K562 (cell line): Measurements from ENCODE around the gene FGGY. TPM values are rescaled to one million over a fixed set of nuclear protein-coding genes. Genes with fewer than 3 reads are reported as not detected.

Experiments used
- ATAC-seq: fragments of 200-7000 bp; cut with Tn5 transposase; 3 replicates; pipeline ENCODE4 v1.9.1; 2020; ENCODE audit warnings: moderate library complexity
- BruUV-seq: library from RNA; stranded (reverse); fragments of 400-500 nt; replicated peaks from 2 replicates; lab custom pipeline; 2021; lab: Mats Ljungman, UMichigan
- CTCF ChIA-PET: fragments of 300-600 bp; formaldehyde crosslinking; extraction: SDS; loops from one replicate; lab custom pipeline; 2021; ENCODE audit warnings: low intra/inter-chr PET ratio; lab: Yijun Ruan, JAX
- POLR2A ChIA-PET: fragments of 300-600, 350-650 bp; sonication (Branson Sonifier 250); formaldehyde crosslinking; extraction: SDS; loops from one replicate; lab custom pipeline; 2021; ENCODE audit warnings: antibody characterized with exemption, inconsistent platforms; lab: Yijun Ruan, JAX
- DNase-seq, 4 experiments: peaks; one replicate each; pipeline versions ENCODE4 v3.0.0 to v3.0.0-alpha.2; 2011 to 2018; ENCODE audit warnings: low spot score in 3 of 4, mixed read lengths in 3 of 4; ENCODE audit errors: extremely low read depth in 1 of 4
- FAIRE-seq: peaks from 2 replicates; lab custom pipeline; 2011; peaks lifted over from hg19 to GRCh38; lab: Jason Lieb, UNC
- H2AFZ ChIP-seq: 2 replicates; pipeline ENCODE4 v1.6.0; 2011; ENCODE audit warnings: low read depth, low read length, control low read depth, inconsistent platforms
- H3K27ac ChIP-seq: fragments of 200-600 bp; 3 replicates; pipeline ENCODE4 v1.8.0; 2011; ENCODE audit warnings: low read depth, mild to moderate bottlenecking, control low read depth, inconsistent platforms, low read length, moderate library complexity, mixed read lengths; ENCODE audit errors: extremely low read depth
- H3K27me3 ChIP-seq, 2 experiments: fragments of 300-600 bp in 1 of 2; 2 replicates in 1 of 2; 3 replicates in 1 of 2; pipeline versions ENCODE4 v1.6.0 to v1.8.0; 2011; ENCODE audit warnings: inconsistent platforms in 2 of 2, low read length in 2 of 2, mild to moderate bottlenecking in 1 of 2, mixed read lengths in 1 of 2, moderate library complexity in 1 of 2; ENCODE audit not compliant: control insufficient read depth in 2 of 2, insufficient read depth in 2 of 2
- H3K36me3 ChIP-seq: fragments of 300-600 bp; 3 replicates; pipeline ENCODE4 v1.8.0; 2011; ENCODE audit warnings: mild to moderate bottlenecking, low read length, inconsistent platforms; ENCODE audit not compliant: control insufficient read depth, insufficient read depth
- H3K4me1 ChIP-seq, 2 experiments: fragments of 200-600 bp in 1 of 2; replicated peaks in 1 of 2; 2 replicates in 1 of 2; 3 replicates in 1 of 2; pipeline versions ENCODE4 v1.5.1 to v1.8.0; 2011; ENCODE audit warnings: inconsistent platforms in 2 of 2, low read length in 2 of 2, mild to moderate bottlenecking in 1 of 2, mixed read lengths in 1 of 2, moderate library complexity in 1 of 2; ENCODE audit not compliant: control insufficient read depth in 2 of 2, insufficient read depth in 2 of 2
- H3K4me2 ChIP-seq: 2 replicates; pipeline ENCODE4 v1.6.1; 2011; ENCODE audit warnings: low read length, control low read depth, inconsistent platforms, mixed read lengths; ENCODE audit not compliant: insufficient read depth
- H3K4me3 ChIP-seq: fragments of 200-600 bp; sonication (generic), shearing (Covaris generic); 2 replicates; pipeline ENCODE4 v1.5.1; 2016; ENCODE audit warnings: control low read depth, inconsistent platforms
- H3K79me2 ChIP-seq: fragments of 200-600 bp; 3 replicates; pipeline ENCODE4 v1.8.0; 2011; ENCODE audit warnings: low read length, inconsistent platforms; ENCODE audit not compliant: control insufficient read depth, insufficient read depth
- H3K9ac ChIP-seq, 2 experiments: 2 replicates each; pipeline versions ENCODE4 v1.6.0 to v1.6.1; 2011; ENCODE audit warnings: low read depth in 2 of 2, low read length in 2 of 2, control low read depth in 1 of 2, inconsistent platforms in 1 of 2, mild to moderate bottlenecking in 1 of 2, mixed read lengths in 1 of 2; ENCODE audit not compliant: insufficient read depth in 1 of 2
- H3K9me1 ChIP-seq: one replicate; pipeline ENCODE4 v1.6.0; 2011; ENCODE audit warnings: inconsistent platforms, mild to moderate bottlenecking, low read length, moderate library complexity; ENCODE audit not compliant: control insufficient read depth, insufficient read depth
- H3K9me3 ChIP-seq: replicated peaks from 2 replicates; pipeline ENCODE4 v1.5.1; 2011; ENCODE audit warnings: low read depth, low read length, inconsistent platforms; ENCODE audit not compliant: control insufficient read depth, insufficient read depth
- H4K20me1 ChIP-seq: replicated peaks from 2 replicates; pipeline ENCODE4 v1.6.1; 2011; ENCODE audit warnings: low read length, inconsistent platforms, mixed read lengths; ENCODE audit not compliant: control insufficient read depth, insufficient read depth
- ATF4 ChIP-seq: fragments of 450-650 bp; formaldehyde crosslinking; IDR thresholded peaks from 2 replicates; pipeline ENCODE4 v1.4.0; 2022; ENCODE audit warnings: mild to moderate bottlenecking, moderate library complexity
- BCOR ChIP-seq: fragments of 450-650 bp; IDR thresholded peaks from 2 replicates; pipeline ENCODE4 v1.6.1; 2016
- DLX4 ChIP-seq: fragments of 250-450 bp; sonication (Bioruptor Pico); IDR thresholded peaks from 2 replicates; pipeline ENCODE4 v1.6.1; 2021; ENCODE audit warnings: mild to moderate bottlenecking
- FOXK1 ChIP-seq: sonication (generic); formaldehyde crosslinking; IDR thresholded peaks from 2 replicates; pipeline ENCODE4 v1.8.0; 2022; ENCODE audit warnings: missing genetic modification reagents, mild to moderate bottlenecking, borderline replicate concordance
- HNRNPH1 ChIP-seq: fragments of 200-400 bp; formaldehyde crosslinking; optimal IDR thresholded peaks from 2 replicates; pipeline ENCODE3; 2017; ENCODE audit warnings: low read depth, mild to moderate bottlenecking, low read length, moderate library complexity
- KDM2B ChIP-seq: fragments of 250-450 bp; sonication (Bioruptor Pico); IDR thresholded peaks from 2 replicates; pipeline ENCODE4 v1.8.0; 2021; ENCODE audit warnings: mild to moderate bottlenecking, moderate library complexity
- KLF1 ChIP-seq: fragments of 450-650 bp; IDR thresholded peaks from 2 replicates; pipeline ENCODE4 v1.6.1; 2016; ENCODE audit warnings: missing genetic modification characterization, missing compliant biosample characterization
- OTX1 ChIP-seq: fragments of 450-650 bp; formaldehyde crosslinking; IDR thresholded peaks from 2 replicates; pipeline ENCODE4 v1.4.0; 2022; ENCODE audit warnings: mild to moderate bottlenecking
- TGIF2 ChIP-seq: sonication (generic); formaldehyde crosslinking; IDR thresholded peaks from 2 replicates; pipeline ENCODE4 v1.8.1; 2022; ENCODE audit warnings: mild to moderate bottlenecking, missing genetic modification reagents, moderate library complexity
- ZNF707 ChIP-seq: fragments of 250-450 bp; sonication (Bioruptor Pico); conservative IDR thresholded peaks from 2 replicates; pipeline ENCODE4 v1.8.0; 2022; ENCODE audit warnings: inconsistent platforms, mild to moderate bottlenecking, moderate library complexity
- WGBS: fragments of 100-300 bp; shearing (Covaris generic); methylation state at CpG from one replicate; pipeline ENCODE4 v1.1.6; 2016; ENCODE audit warnings: low coverage, mixed read lengths; ENCODE audit not compliant: insufficient coverage; ENCODE audit errors: missing lambda C conversion rate; 5-methylcytosine and 5-hydroxymethylcytosine counted together
- in situ Hi-C: fragments of 300-500 bp; cut with MboI; formaldehyde crosslinking; loops from 4 replicates; pipeline ENCODE4 v1.15.0; 2018; ENCODE audit warnings: inconsistent platforms, mixed read lengths
- intact Hi-C: fragments of 100-400 bp; cut with micrococcal nuclease; formaldehyde crosslinking; loops from 2 replicates; pipeline ENCODE4 v1.14.2; 2022
- polyA plus RNA-seq, 8 experiments: library from polyadenylated mRNA; depleted of rRNA in 4 of 8; stranded (reverse) in 5 of 8; unstranded in 3 of 8; fragments of >200 nt; fragmentation: Nextera tagmentation in 2 of 8; fragmentation: Illumina TruSeq in 1 of 8; extraction: Ambion mirVana in 2 of 8; extraction: Trizol in 1 of 8; gene quantifications; 2 replicates each; pipeline versions ENCODE4 v1.2.1 to v1.2.3, GENCODE V29; 2011 to 2014; ENCODE audit warnings: inconsistent platforms in 1 of 8, missing spikeins in 1 of 8
- total RNA-seq, 7 experiments: library from RNA; depleted of rRNA in 6 of 7; stranded (reverse); fragments of >200 nt in 6 of 7; fragmentation: Illumina TruSeq in 2 of 7; extraction: Trizol in 2 of 7; gene quantifications; 2 replicates each; pipeline versions ENCODE4 v1.2.1 to v1.2.3, GENCODE V29; 2011 to 2021; ENCODE audit warnings: low replicate concordance in 1 of 7

The FGGY gene
- total and polyA plus RNA-seq, 9 of the 15 experiments (the other 6 are each of a cell fraction or from before 2014, with no cell fraction given): 9.7 to 19.2 (median 12.6) TPM

- Histone ChIP-seq H3K4me2 (no peak overlapping the region), H3K9ac (no peak overlapping the region), H3K9me3 (no peaks in the 10 kb centered on the region), H3K79me2 (no peaks in the 10 kb centered on the region), H3K27me3 (peaks cover 0 to 9% of the 10 kb centered on the region in 2 experiments; a peak in 2 of 5 replicates), H3K4me3 (no peak overlapping the region), H3K27ac (no peak overlapping the region), H4K20me1 (no peaks in the 10 kb centered on the region), H3K36me3 (no peaks in the 10 kb centered on the region), H3K9me1 (no peaks in the 10 kb centered on the region), H3K4me1 (peaks cover 0 to 7% of the 10 kb centered on the region in 2 experiments; a peak in 3 of 5 replicates), H2AFZ (no peak overlapping the region)
- ATAC-seq (no peak), FAIRE-seq (no peak), DNase-seq (no peak)
- BruUV-seq: no TSS peak
- intact Hi-C loops: no loop called here
- in situ Hi-C loops: loop anchor here (10.0 kb wide), 1 partner anchor 501 kb away; the partner anchor contains the start of gene JUN
- POLR2A ChIA-PET: interaction anchor here (1.3 kb wide), 1 partner anchor 11 kb away, joined by 4 read pairs; no protein-coding TSS in a partner anchor
- WGBS: 28% methylated on average over 4 of the region's 4 CpGs
- no peak for TF ChIP-seq ATF4 (CRISPR knock-in tag)
- no peak for TF ChIP-seq HNRNPH1
- no peak for TF ChIP-seq DLX4
- no peak for TF ChIP-seq TGIF2
- no peak for TF ChIP-seq KDM2B (CRISPR knock-in tag)
- TF ChIP-seq ZNF707 (CRISPR knock-in tag): no peak
- TF ChIP-seq OTX1: no peak
- TF ChIP-seq KLF1 (tag): no peak
- no peak for TF ChIP-seq FOXK1 (CRISPR knock-in tag)
- TF ChIP-seq BCOR: no peak
- CTCF ChIA-PET: no interaction called here
These were observed 11.2 kb upstream of the FGGY start for GRCh38 chr1:59285691-59286090.
